ENCODE data around the gene ERBB2.

ERBB2 gene

GRCh38 chr17:39672522-39673334, 27.1 kb upstream of the ERBB2 start:
- no peak for DNase-seq

GRCh38 chr17:39673335-39674081, 26.4 kb upstream of the ERBB2 start:
- Histone ChIP-seq H3K79me1 (ENCODE audit: low read length) (no peaks in the 10 kb centered on the region), H3K27ac (ENCODE audit: low read depth, low read length) (no peak overlapping the region), H3K4me1 (ENCODE audit: control insufficient read depth, low read depth, low read length) (no peaks in the 10 kb centered on the region), H3K27me3 (ENCODE audit: insufficient read depth, low read length, poor library complexity) (no peaks in the 10 kb centered on the region), H4K5ac (ENCODE audit: low read length) (no peak overlapping the region), H3K4me3 (ENCODE audit: low read length) (no peak overlapping the region), H3K9ac (ENCODE audit: low read length) (no peak overlapping the region), H4K8ac (ENCODE audit: low read depth, low read length) (no peak overlapping the region), H3K18ac (ENCODE audit: low read length) (no peak overlapping the region), H2AK5ac (ENCODE audit: low read length) (no peak overlapping the region), H3K4me2 (ENCODE audit: low read length) (no peak overlapping the region), H3K23ac (ENCODE audit: low read length) (no peak overlapping the region), H3K79me2 (ENCODE audit: control insufficient read depth, insufficient read depth, low read length) (no peaks in the 10 kb centered on the region), H3K4ac (ENCODE audit: low read depth, low read length) (no peak overlapping the region), H2BK5ac (ENCODE audit: low read length) (no peak overlapping the region), H3K36me3 (ENCODE audit: control insufficient read depth, insufficient read depth, low read length) (no peaks in the 10 kb centered on the region), H3K56ac (ENCODE audit: low read length) (no peak overlapping the region), H2BK15ac (replicated peaks; ENCODE audit: low read depth) (no peak overlapping the region), H2BK120ac (ENCODE audit: low read depth, low read length) (no peak overlapping the region)
- no CpG with 5 or more reads among the region's 13 CpGs for WGBS (ENCODE audit: extremely low coverage, insufficient coverage, low lambda C conversion rate)
- no peak for DNase-seq

More at GRCh38 chr17:39672522-39673334, 27.1 kb upstream of the ERBB2 start:
- Histone ChIP-seq H3K79me1 (ENCODE audit: low read length) (no peaks in the 10 kb centered on the region), H2BK120ac (ENCODE audit: low read depth, low read length) (no peak overlapping the region), H3K27me3 (ENCODE audit: insufficient read depth, low read length, poor library complexity) (no peaks in the 10 kb centered on the region), H3K4me1 (ENCODE audit: control insufficient read depth, low read depth, low read length) (no peaks in the 10 kb centered on the region), H3K23ac (ENCODE audit: low read length) (no peak overlapping the region), H2AK5ac (ENCODE audit: low read length) (no peak overlapping the region), H3K4me2 (ENCODE audit: low read length) (no peak overlapping the region), H3K79me2 (ENCODE audit: control insufficient read depth, insufficient read depth, low read length) (no peaks in the 10 kb centered on the region), H3K27ac (ENCODE audit: low read depth, low read length) (no peak overlapping the region), H2BK15ac (replicated peaks; ENCODE audit: low read depth) (no peak overlapping the region), H2BK5ac (ENCODE audit: low read length) (no peak overlapping the region), H4K8ac (ENCODE audit: low read depth, low read length) (no peak overlapping the region), H3K18ac (ENCODE audit: low read length) (no peak overlapping the region), H3K4ac (ENCODE audit: low read depth, low read length) (no peak overlapping the region), H3K9ac (ENCODE audit: low read length) (no peak overlapping the region), H3K56ac (ENCODE audit: low read length) (no peak overlapping the region), H3K4me3 (ENCODE audit: low read length) (no peak overlapping the region), H3K36me3 (ENCODE audit: control insufficient read depth, insufficient read depth, low read length) (no peaks in the 10 kb centered on the region), H4K5ac (ENCODE audit: low read length) (no peak overlapping the region)
- no CpG with 5 or more reads among the region's 15 CpGs for WGBS (ENCODE audit: extremely low coverage, insufficient coverage, low lambda C conversion rate)

- Histone ChIP-seq H4K5ac (ENCODE audit: low read length) (no peak overlapping the region), H3K4me2 (ENCODE audit: low read length) (no peak overlapping the region), H3K9ac (ENCODE audit: low read length) (no peak overlapping the region), H3K79me1 (ENCODE audit: low read length) (no peaks in the 10 kb centered on the region), H3K4me3 (ENCODE audit: low read length) (no peak overlapping the region), H3K27ac (ENCODE audit: low read depth, low read length) (no peak overlapping the region), H3K27me3 (ENCODE audit: insufficient read depth, low read length, poor library complexity) (no peaks in the 10 kb centered on the region), H4K8ac (ENCODE audit: low read depth, low read length) (no peak overlapping the region), H3K36me3 (ENCODE audit: control insufficient read depth, insufficient read depth, low read length) (no peaks in the 10 kb centered on the region), H3K18ac (ENCODE audit: low read length) (no peak overlapping the region), H3K23ac (ENCODE audit: low read length) (no peak overlapping the region), H3K4ac (ENCODE audit: low read depth, low read length) (no peak overlapping the region), H2BK15ac (replicated peaks; ENCODE audit: low read depth) (no peak overlapping the region), H3K79me2 (ENCODE audit: control insufficient read depth, insufficient read depth, low read length) (no peaks in the 10 kb centered on the region), H2BK120ac (ENCODE audit: low read depth, low read length) (no peak overlapping the region), H3K56ac (ENCODE audit: low read length) (no peak overlapping the region), H2AK5ac (ENCODE audit: low read length) (no peak overlapping the region), H2BK5ac (ENCODE audit: low read length) (no peak overlapping the region), H3K4me1 (ENCODE audit: control insufficient read depth, low read depth, low read length) (no peaks in the 10 kb centered on the region)
- no CpG with 5 or more reads among the region's 5 CpGs for WGBS (ENCODE audit: extremely low coverage, insufficient coverage, low lambda C conversion rate)
- no peak for DNase-seq
These were observed 25.7 kb upstream of the ERBB2 start for GRCh38 chr17:39674179-39674578.

DNA sequence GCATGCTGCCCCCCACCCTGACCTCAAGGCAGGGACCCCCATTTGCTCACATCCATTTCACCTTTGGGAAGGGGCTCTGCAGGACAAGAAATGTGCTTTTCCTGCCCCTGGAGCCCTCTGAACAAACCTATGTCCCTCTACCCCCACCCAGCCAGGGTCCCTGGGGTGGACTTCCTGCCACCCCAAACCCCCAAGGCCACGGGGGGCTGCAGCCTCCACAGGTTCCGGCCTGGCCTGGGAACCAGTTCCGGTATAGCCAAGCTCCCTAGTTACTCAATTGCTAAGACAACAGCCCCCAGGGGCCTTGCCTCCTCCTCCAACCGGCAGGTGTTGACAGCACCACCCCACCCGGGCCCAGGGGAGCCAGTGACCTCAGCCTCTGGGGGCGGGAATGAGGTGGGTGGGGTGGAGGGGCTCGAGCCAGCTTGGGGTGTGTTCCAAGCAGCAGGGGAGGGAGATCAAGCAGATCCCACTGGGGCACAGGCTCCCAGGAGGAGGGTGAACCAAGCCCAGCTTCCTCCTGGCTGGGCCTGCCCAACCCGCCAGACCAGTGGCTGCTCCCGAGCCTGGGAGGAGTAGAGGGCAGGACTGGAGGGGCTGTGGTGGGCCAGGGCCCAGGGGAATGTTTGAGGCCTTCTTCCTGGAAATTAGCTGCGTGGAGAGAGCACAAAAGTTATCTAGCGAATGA, 25.0 kb upstream of the ERBB2 start:
- Histone ChIP-seq H3K23ac (ENCODE audit: low read length) (no peak overlapping the region), H4K8ac (ENCODE audit: low read depth, low read length) (no peak overlapping the region), H2BK15ac (replicated peaks; ENCODE audit: low read depth) (no peak overlapping the region), H3K79me1 (ENCODE audit: low read length) (no peaks in the 10 kb centered on the region), H3K36me3 (ENCODE audit: control insufficient read depth, insufficient read depth, low read length) (no peaks in the 10 kb centered on the region), H3K18ac (ENCODE audit: low read length) (no peak overlapping the region), H2BK120ac (ENCODE audit: low read depth, low read length) (no peak overlapping the region), H3K27ac (ENCODE audit: low read depth, low read length) (no peak overlapping the region), H2BK5ac (ENCODE audit: low read length) (no peak overlapping the region), H3K4ac (ENCODE audit: low read depth, low read length) (no peak overlapping the region), H3K56ac (ENCODE audit: low read length) (no peak overlapping the region), H3K4me2 (ENCODE audit: low read length) (no peak overlapping the region), H3K9ac (ENCODE audit: low read length) (no peak overlapping the region), H3K4me1 (ENCODE audit: control insufficient read depth, low read depth, low read length) (no peaks in the 10 kb centered on the region), H2AK5ac (ENCODE audit: low read length) (no peak overlapping the region), H3K27me3 (ENCODE audit: insufficient read depth, low read length, poor library complexity) (no peaks in the 10 kb centered on the region), H3K4me3 (ENCODE audit: low read length) (no peak overlapping the region), H4K5ac (ENCODE audit: low read length) (no peak overlapping the region), H3K79me2 (ENCODE audit: control insufficient read depth, insufficient read depth, low read length) (no peaks in the 10 kb centered on the region)
- WGBS (ENCODE audit: extremely low coverage, insufficient coverage, low lambda C conversion rate), result no CpG with 5 or more reads among the region's 11 CpGs
- DNase-seq, result no peak

- Histone ChIP-seq H4K8ac (ENCODE audit: low read depth, low read length) (no peak overlapping the region), H3K9ac (ENCODE audit: low read length) (no peak overlapping the region), H3K4me1 (ENCODE audit: control insufficient read depth, low read depth, low read length) (no peaks in the 10 kb centered on the region), H3K79me1 (ENCODE audit: low read length) (no peaks in the 10 kb centered on the region), H3K4me2 (ENCODE audit: low read length) (no peak overlapping the region), H3K36me3 (ENCODE audit: control insufficient read depth, insufficient read depth, low read length) (no peaks in the 10 kb centered on the region), H3K27ac (ENCODE audit: low read depth, low read length) (no peak overlapping the region), H3K18ac (ENCODE audit: low read length) (no peak overlapping the region), H3K23ac (ENCODE audit: low read length) (no peak overlapping the region), H3K56ac (ENCODE audit: low read length) (no peak overlapping the region), H3K4ac (ENCODE audit: low read depth, low read length) (no peak overlapping the region), H2BK120ac (ENCODE audit: low read depth, low read length) (no peak overlapping the region), H3K27me3 (ENCODE audit: insufficient read depth, low read length, poor library complexity) (no peaks in the 10 kb centered on the region), H3K79me2 (ENCODE audit: control insufficient read depth, insufficient read depth, low read length) (no peaks in the 10 kb centered on the region), H2AK5ac (ENCODE audit: low read length) (no peak overlapping the region), H2BK5ac (ENCODE audit: low read length) (no peak overlapping the region), H3K4me3 (ENCODE audit: low read length) (no peak overlapping the region), H4K5ac (ENCODE audit: low read length) (no peak overlapping the region), H2BK15ac (replicated peaks; ENCODE audit: low read depth) (no peak overlapping the region)
- no peak for DNase-seq
- no CpG with 5 or more reads among the region's 10 CpGs for WGBS (ENCODE audit: extremely low coverage, insufficient coverage, low lambda C conversion rate)
These were observed 24.3 kb upstream of the ERBB2 start for GRCh38 chr17:39675390-39676082.
